GM23248 (cell line): Measurements from ENCODE around the gene PRDM16.

ENCODE experiments used
- EZH2 ChIP-seq: fragments of 200-600 bp; sonication (generic); IDR thresholded peaks from 2 replicates; pipeline ENCODE4 v1.6.1; 2018; ENCODE audit warnings: antibody characterized with exemption, mild to moderate bottlenecking; ENCODE audit not compliant: insufficient read depth, poor library complexity, severe bottlenecking
- EZH2phosphoT487 ChIP-seq: fragments of 200-600 bp; sonication (generic); IDR thresholded peaks from 2 replicates; pipeline ENCODE4 v1.6.1; 2018; ENCODE audit warnings: antibody characterized with exemption, moderate library complexity, mild to moderate bottlenecking, low read depth; ENCODE audit not compliant: insufficient read depth

DNA sequence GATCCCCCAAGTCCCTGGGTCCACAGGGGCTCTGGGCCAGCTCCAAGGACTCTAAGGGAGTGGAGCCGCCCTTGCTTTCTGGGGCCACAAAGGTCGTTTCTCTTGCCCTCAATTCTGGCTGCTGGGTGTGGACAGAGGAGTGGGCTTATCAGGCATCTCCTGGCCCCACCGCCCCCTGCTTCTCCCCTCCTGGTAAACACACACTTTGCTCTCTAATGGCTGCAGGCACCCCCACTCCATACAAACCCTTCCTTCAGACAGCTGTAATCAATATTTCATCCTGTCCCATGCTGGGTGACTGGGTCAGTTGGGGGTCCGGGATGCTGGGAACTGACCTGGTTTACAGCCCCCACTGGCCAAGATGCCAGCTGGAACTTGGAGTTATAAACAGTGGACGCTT, 67.5 kb downstream of the PRDM16 start:
- TF ChIP-seq EZH2 (no peak), EZH2phosphoT487 (no peak)
